Neural progenitor cell (in vitro differentiated cells): ENCODE measurements around the gene PAM. TPM values are rescaled to one million over a fixed set of nuclear protein-coding genes. Genes with fewer than 3 reads are reported as not detected.

Source experiments
- DNase-seq: peaks from one replicate; pipeline ENCODE4 v3.0.0-alpha.2; 2016; ENCODE audit warnings: low spot score
- H2AFZ ChIP-seq: fragments of 200-600 bp; sonication (generic); replicated peaks from 2 replicates; pipeline ENCODE4 v1.6.1; 2016; ENCODE audit warnings: antibody characterized with exemption
- H3F3A ChIP-seq: fragments of 200-600 bp; sonication (generic); 2 replicates; pipeline ENCODE4 v1.6.1; 2016; ENCODE audit warnings: antibody characterized with exemption, low read depth
- H3K27ac ChIP-seq: fragments of 200-600 bp; sonication (generic); 2 replicates; pipeline ENCODE4 v1.5.1; 2016; ENCODE audit warnings: mild to moderate bottlenecking
- H3K27me3 ChIP-seq: fragments of 200-600 bp; sonication (generic); 2 replicates; pipeline ENCODE4 v1.6.1; 2016; ENCODE audit warnings: mild to moderate bottlenecking, moderate library complexity
- H3K36me3 ChIP-seq: fragments of 200-600 bp; sonication (generic); 2 replicates; pipeline ENCODE4 v1.5.1; 2016
- H3K4me1 ChIP-seq: fragments of 200-600 bp; sonication (generic); 2 replicates; pipeline ENCODE4 v1.6.1; 2016; ENCODE audit warnings: mixed run types
- H3K4me2 ChIP-seq: fragments of 200-600 bp; sonication (generic); 2 replicates; pipeline ENCODE4 v1.6.1; 2016
- H3K4me3 ChIP-seq: fragments of 200-600 bp; sonication (generic); 2 replicates; pipeline ENCODE4 v1.5.1; 2016
- H3K79me2 ChIP-seq: fragments of 200-600 bp; sonication (generic); 2 replicates; pipeline ENCODE4 v1.6.1; 2016; ENCODE audit warnings: low read depth
- H3K9ac ChIP-seq: fragments of 200-600 bp; sonication (generic); 2 replicates; pipeline ENCODE4 v1.6.1; 2016
- H3K9me3 ChIP-seq: fragments of 200-600 bp; sonication (generic); 2 replicates; pipeline ENCODE4 v1.5.1; 2016; ENCODE audit warnings: low read depth
- H4K20me1 ChIP-seq: fragments of 200-600 bp; sonication (generic); 2 replicates; pipeline ENCODE4 v1.6.1; 2016; ENCODE audit warnings: low read depth
- H3K27ac Mint-ChIP-seq: 3 replicates; pipeline ENCODE4 v1.8.0; 2021; ENCODE audit warnings: mixed read lengths
- H3K27me3 Mint-ChIP-seq: 2 replicates; pipeline ENCODE4 v1.8.0; 2022; ENCODE audit warnings: low read depth, mild to moderate bottlenecking, inconsistent platforms, moderate library complexity, mixed read lengths; ENCODE audit not compliant: insufficient read depth
- H3K36me3 Mint-ChIP-seq: 3 replicates; pipeline ENCODE4 v1.8.0; 2021; ENCODE audit warnings: mixed read lengths
- H3K4me1 Mint-ChIP-seq: 3 replicates; pipeline ENCODE4 v1.8.0; 2021; ENCODE audit warnings: mixed read lengths
- H3K4me3 Mint-ChIP-seq: 3 replicates; pipeline ENCODE4 v1.8.0; 2021; ENCODE audit warnings: mild to moderate bottlenecking, moderate library complexity, mixed read lengths
- H3K9me3 Mint-ChIP-seq: 3 replicates; pipeline ENCODE4 v1.8.0; 2020; ENCODE audit warnings: mixed read lengths
- EZH2 ChIP-seq: fragments of 200-600 bp; sonication (generic); IDR thresholded peaks from 2 replicates; pipeline ENCODE4 v1.6.1; 2017; ENCODE audit warnings: antibody characterized with exemption, mild to moderate bottlenecking, moderate library complexity
- EZH2phosphoT487 ChIP-seq: fragments of 200-600 bp; sonication (generic); IDR thresholded peaks from 2 replicates; pipeline ENCODE4 v1.6.1; 2017; ENCODE audit warnings: antibody characterized with exemption
- total RNA-seq: library from RNA; depleted of rRNA; stranded (reverse); fragments of >200 nt; gene quantifications from 2 replicates; pipeline ENCODE4 v1.2.3, GENCODE V29; 2015; ENCODE audit warnings: low replicate concordance
- TF ChIP-seq, protein P1 (sequence below): fragments of 200-600 bp; sonication (generic); IDR thresholded peaks from 2 replicates; pipeline ENCODE4 v1.5.1; 2017; ENCODE audit warnings: antibody characterized with exemption, mild to moderate bottlenecking

Gene PAM
- total RNA-seq, 1 donor from 2014 or later = 246 TPM

- Mint-ChIP-seq H3K27me3 (no peaks in the 10 kb centered on the region), H3K4me1 (peaks cover 21% of the 10 kb centered on the region), H3K4me3 (no peak overlapping the region), H3K36me3 (peaks cover 12% of the 10 kb centered on the region), H3K9me3 (no peaks in the 10 kb centered on the region), H3K27ac (no peak overlapping the region)
- Histone ChIP-seq H3K36me3 (peaks cover 9% of the 10 kb centered on the region), H3K4me2 (no peak overlapping the region), H3K27ac (no peak overlapping the region), H4K20me1 (no peaks in the 10 kb centered on the region), H3F3A (no peaks in the 10 kb centered on the region), H3K4me3 (no peak overlapping the region), H3K27me3 (no peaks in the 10 kb centered on the region), H3K9me3 (no peaks in the 10 kb centered on the region), H3K79me2 (no peaks in the 10 kb centered on the region), H2AFZ (no peak overlapping the region), H3K4me1 (no peaks in the 10 kb centered on the region), H3K9ac (no peak overlapping the region)
- TF ChIP-seq, protein P1, sequence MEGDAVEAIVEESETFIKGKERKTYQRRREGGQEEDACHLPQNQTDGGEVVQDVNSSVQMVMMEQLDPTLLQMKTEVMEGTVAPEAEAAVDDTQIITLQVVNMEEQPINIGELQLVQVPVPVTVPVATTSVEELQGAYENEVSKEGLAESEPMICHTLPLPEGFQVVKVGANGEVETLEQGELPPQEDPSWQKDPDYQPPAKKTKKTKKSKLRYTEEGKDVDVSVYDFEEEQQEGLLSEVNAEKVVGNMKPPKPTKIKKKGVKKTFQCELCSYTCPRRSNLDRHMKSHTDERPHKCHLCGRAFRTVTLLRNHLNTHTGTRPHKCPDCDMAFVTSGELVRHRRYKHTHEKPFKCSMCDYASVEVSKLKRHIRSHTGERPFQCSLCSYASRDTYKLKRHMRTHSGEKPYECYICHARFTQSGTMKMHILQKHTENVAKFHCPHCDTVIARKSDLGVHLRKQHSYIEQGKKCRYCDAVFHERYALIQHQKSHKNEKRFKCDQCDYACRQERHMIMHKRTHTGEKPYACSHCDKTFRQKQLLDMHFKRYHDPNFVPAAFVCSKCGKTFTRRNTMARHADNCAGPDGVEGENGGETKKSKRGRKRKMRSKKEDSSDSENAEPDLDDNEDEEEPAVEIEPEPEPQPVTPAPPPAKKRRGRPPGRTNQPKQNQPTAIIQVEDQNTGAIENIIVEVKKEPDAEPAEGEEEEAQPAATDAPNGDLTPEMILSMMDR = no peak
- TF ChIP-seq EZH2 = no peak
- TF ChIP-seq EZH2phosphoT487 = no peak
- DNase-seq = no peak
These were observed 203.4 kb downstream of the PAM start for GRCh38 chr5:102958481-102959011.

- no peaks in the 10 kb centered on the region for H4K20me1 ChIP-seq
- H3F3A ChIP-seq = no peaks in the 10 kb centered on the region
- H3K4me1 ChIP-seq = no peaks in the 10 kb centered on the region
- no peak overlapping the region for H2AFZ ChIP-seq
- no peak overlapping the region for H3K4me2 ChIP-seq
- no peaks in the 10 kb centered on the region for H3K9me3 ChIP-seq
- H3K27me3 ChIP-seq = no peaks in the 10 kb centered on the region
- Mint-ChIP-seq H3K36me3 (peaks cover 14% of the 10 kb centered on the region), H3K9me3 (no peaks in the 10 kb centered on the region), H3K4me1 (peaks cover 21% of the 10 kb centered on the region), H3K27me3 (no peaks in the 10 kb centered on the region), H3K4me3 (no peak overlapping the region), H3K27ac (no peak overlapping the region)
- no peaks in the 10 kb centered on the region for H3K79me2 ChIP-seq
- no peak overlapping the region for H3K27ac ChIP-seq
- TF ChIP-seq EZH2 (no peak), EZH2phosphoT487 (no peak)
- TF ChIP-seq, protein P1 = no peak
- no peak overlapping the region for H3K9ac ChIP-seq
- DNase-seq = no peak
- H3K4me3 ChIP-seq = no peak overlapping the region
- H3K36me3 ChIP-seq = peaks cover 9% of the 10 kb centered on the region
These were observed 203.9 kb downstream of the PAM start for GRCh38 chr5:102959055-102959454.

GRCh38 chr5:102961671-102962070 lies 206.6 kb downstream of the PAM start:
- Histone ChIP-seq H2AFZ (no peak overlapping the region), H3K9me3 (no peaks in the 10 kb centered on the region), H3K27me3 (no peaks in the 10 kb centered on the region), H3K4me1 (no peaks in the 10 kb centered on the region), H3K4me2 (no peak overlapping the region), H3K9ac (no peak overlapping the region), H3K4me3 (no peak overlapping the region), H3K79me2 (no peaks in the 10 kb centered on the region), H3F3A (no peaks in the 10 kb centered on the region), H4K20me1 (no peaks in the 10 kb centered on the region), H3K36me3 (peaks cover 9% of the 10 kb centered on the region), H3K27ac (no peak overlapping the region)
- no peak overlapping the region for H3K4me3 Mint-ChIP-seq
- peaks cover 19% of the 10 kb centered on the region for H3K36me3 Mint-ChIP-seq
- H3K9me3 Mint-ChIP-seq = no peaks in the 10 kb centered on the region
- no peak for DNase-seq
- no peak overlapping the region for H3K27ac Mint-ChIP-seq
- H3K4me1 Mint-ChIP-seq = peaks cover 21% of the 10 kb centered on the region
- TF ChIP-seq EZH2 = no peak
- TF ChIP-seq, protein P1 = no peak
- TF ChIP-seq EZH2phosphoT487 = no peak
- H3K27me3 Mint-ChIP-seq = no peaks in the 10 kb centered on the region
